Measurements from ENCODE around the gene STAM. TPM values are rescaled to one million over a fixed set of nuclear protein-coding genes. Genes with fewer than 3 reads are reported as not detected.
A peak's percentile ranks its signal among the peaks of the same experiment; 100 is the strongest.

STAM gene
- total and polyA plus RNA-seq, 2 donors from 2014 or later: 10.3 to 26.1 TPM

DNA sequence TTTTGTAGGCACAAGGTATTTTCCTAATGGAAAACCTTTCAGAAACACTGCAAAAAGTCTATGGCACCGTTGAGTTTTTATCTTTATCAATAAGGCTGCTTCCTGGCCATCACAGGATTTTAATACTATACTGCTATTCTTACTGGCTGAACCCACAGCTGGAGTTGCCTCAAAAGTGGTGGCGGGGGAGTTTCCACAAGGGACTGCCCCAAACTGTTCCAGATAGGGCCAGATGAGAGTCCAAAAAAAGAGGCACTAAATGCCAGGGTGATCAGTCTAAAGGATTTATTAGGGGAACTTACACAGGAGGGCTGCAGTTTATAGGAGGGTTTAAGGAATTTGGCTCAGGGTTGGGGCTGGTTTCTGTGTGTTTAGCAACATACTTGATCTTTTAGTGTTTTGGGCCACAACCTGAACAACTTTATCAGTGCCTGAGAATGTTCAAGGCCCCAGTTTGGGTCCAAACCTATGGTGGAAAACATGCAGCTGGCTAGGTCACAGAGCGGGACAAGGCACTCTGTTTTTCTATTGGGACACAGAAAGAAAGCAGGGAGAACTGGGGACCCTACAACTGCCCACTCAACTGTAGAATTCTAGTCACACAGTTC is 41.4 kb downstream of the STAM start:
- FAIRE-seq (no peak), DNase-seq (no peak)
- TF ChIP-seq, protein P1, sequence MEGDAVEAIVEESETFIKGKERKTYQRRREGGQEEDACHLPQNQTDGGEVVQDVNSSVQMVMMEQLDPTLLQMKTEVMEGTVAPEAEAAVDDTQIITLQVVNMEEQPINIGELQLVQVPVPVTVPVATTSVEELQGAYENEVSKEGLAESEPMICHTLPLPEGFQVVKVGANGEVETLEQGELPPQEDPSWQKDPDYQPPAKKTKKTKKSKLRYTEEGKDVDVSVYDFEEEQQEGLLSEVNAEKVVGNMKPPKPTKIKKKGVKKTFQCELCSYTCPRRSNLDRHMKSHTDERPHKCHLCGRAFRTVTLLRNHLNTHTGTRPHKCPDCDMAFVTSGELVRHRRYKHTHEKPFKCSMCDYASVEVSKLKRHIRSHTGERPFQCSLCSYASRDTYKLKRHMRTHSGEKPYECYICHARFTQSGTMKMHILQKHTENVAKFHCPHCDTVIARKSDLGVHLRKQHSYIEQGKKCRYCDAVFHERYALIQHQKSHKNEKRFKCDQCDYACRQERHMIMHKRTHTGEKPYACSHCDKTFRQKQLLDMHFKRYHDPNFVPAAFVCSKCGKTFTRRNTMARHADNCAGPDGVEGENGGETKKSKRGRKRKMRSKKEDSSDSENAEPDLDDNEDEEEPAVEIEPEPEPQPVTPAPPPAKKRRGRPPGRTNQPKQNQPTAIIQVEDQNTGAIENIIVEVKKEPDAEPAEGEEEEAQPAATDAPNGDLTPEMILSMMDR (IDR thresholded peaks at IDR 0.05; ENCODE audit: borderline replicate concordance, extremely low read depth, insufficient read depth): no peak
- H3K4me1 ChIP-seq (ENCODE audit: control insufficient read depth in 2 of 3, insufficient read depth in 2 of 3, low read depth in 1 of 3, low read length in 3 of 3): no peaks in the 10 kb centered on the region
- H3K9ac ChIP-seq (ENCODE audit: low read length in 3 of 3): no peak overlapping the region
- no peaks in the 10 kb centered on the region for H3K27me3 ChIP-seq (ENCODE audit: control insufficient read depth, insufficient read depth, low read length)
- H3K4me3 ChIP-seq (ENCODE audit: low read length in 3 of 3): no peak overlapping the region
- H3K9me3 ChIP-seq (ENCODE audit: control insufficient read depth in 2 of 3, insufficient read depth in 1 of 3, low read length in 3 of 3): no peaks in the 10 kb centered on the region
- peaks cover 0 to 6% (median 0%) of the 10 kb centered on the region in 3 donors for H3K36me3 ChIP-seq (ENCODE audit: control insufficient read depth in 2 of 3, insufficient read depth in 3 of 3, low read length in 3 of 3)
- no peak overlapping the region for H3K27ac ChIP-seq (ENCODE audit: low read depth in 2 of 2, low read length in 2 of 2)
- intact Hi-C loops (cut with DNase I): no loop called here

DNA sequence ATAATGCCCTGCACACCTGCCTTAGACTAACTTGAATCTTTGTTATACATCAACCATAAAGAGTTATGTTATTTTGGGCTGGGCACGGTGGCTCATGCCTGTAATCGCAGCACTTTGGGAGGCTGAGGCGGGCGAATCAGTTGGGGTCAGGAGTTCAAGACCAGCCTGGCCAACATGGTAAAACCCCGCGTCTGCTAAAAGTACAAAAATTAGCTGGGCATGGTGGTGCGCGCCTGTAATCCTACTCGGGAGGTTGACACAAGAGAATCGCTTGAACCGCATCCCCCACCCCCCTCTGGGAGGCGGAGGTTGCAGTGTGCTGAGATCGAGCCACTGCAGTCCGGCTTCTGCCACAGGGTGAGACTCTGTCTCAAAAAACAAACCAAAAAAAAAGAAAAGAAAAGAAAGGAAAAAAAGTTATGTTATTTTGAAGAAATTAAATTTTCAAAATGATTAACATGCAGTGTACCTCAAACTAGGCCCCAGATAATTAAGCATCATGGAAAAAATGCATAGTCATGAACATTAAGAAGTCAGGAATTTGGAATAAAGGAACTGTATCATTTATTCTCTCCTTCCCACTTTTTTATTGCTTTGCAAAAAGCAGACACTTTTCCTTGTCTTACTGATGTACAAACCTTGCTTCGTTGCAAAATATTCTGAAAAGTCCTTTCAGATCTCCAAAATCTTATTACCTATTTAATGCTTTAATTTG is 43.3 kb downstream of the STAM start:
- Histone ChIP-seq H3K27me3 (ENCODE audit: control insufficient read depth, insufficient read depth, low read length) (no peaks in the 10 kb centered on the region), H3K36me3 (ENCODE audit: control insufficient read depth in 2 of 3, insufficient read depth in 3 of 3, low read length in 3 of 3) (peaks cover 0 to 6% (median 0%) of the 10 kb centered on the region in 3 donors), H3K27ac (ENCODE audit: low read depth in 2 of 2, low read length in 2 of 2) (no peak overlapping the region), H3K4me3 (ENCODE audit: low read length in 3 of 3) (no peak overlapping the region), H3K4me1 (ENCODE audit: control insufficient read depth in 2 of 3, insufficient read depth in 2 of 3, low read depth in 1 of 3, low read length in 3 of 3) (no peaks in the 10 kb centered on the region), H3K9ac (ENCODE audit: low read length in 3 of 3) (no peak overlapping the region), H3K9me3 (ENCODE audit: control insufficient read depth in 2 of 3, insufficient read depth in 1 of 3, low read length in 3 of 3) (no peaks in the 10 kb centered on the region)
- peak in 1 of 5 donors; percentile 33 for DNase-seq
- intact Hi-C loops (cut with DNase I): no loop called here
- FAIRE-seq: no peak
- TF ChIP-seq, protein P1 (IDR thresholded peaks at IDR 0.05; ENCODE audit: borderline replicate concordance, extremely low read depth, insufficient read depth): no peak

DNA sequence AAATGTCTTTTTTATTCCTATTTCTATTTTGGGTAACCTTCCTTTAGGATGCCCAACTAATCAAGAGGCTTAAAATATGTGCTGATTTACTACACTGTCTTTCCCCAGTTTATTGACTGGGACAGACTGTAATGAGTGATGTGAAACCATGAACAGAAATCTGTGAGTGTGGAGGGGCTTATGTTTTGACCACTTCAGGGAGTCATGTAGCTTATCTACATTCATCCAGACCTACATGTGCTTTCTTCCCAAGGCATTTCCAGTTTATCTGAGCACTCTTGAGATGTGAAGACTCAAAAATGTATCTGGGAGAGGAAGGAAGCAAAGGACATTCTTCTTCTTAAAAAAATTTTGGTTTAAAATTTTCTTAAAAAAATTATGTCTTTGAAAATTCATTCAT is 45.2 kb downstream of the STAM start:
- no peak for FAIRE-seq
- H3K36me3 ChIP-seq (ENCODE audit: control insufficient read depth in 2 of 3, insufficient read depth in 3 of 3, low read length in 3 of 3): peaks cover 0 to 6% (median 3%) of the 10 kb centered on the region in 3 donors
- DNase-seq: no peak
- H3K4me1 ChIP-seq (ENCODE audit: control insufficient read depth in 2 of 3, insufficient read depth in 2 of 3, low read depth in 1 of 3, low read length in 3 of 3): no peaks in the 10 kb centered on the region
- no peak overlapping the region for H3K4me3 ChIP-seq (ENCODE audit: low read length in 3 of 3)
- intact Hi-C loops (cut with DNase I): no loop called here
- no peak overlapping the region for H3K27ac ChIP-seq (ENCODE audit: low read depth in 2 of 2, low read length in 2 of 2)
- no peak overlapping the region for H3K9ac ChIP-seq (ENCODE audit: low read length in 3 of 3)
- H3K27me3 ChIP-seq (ENCODE audit: control insufficient read depth, insufficient read depth, low read length): no peaks in the 10 kb centered on the region
- TF ChIP-seq, protein P1 (IDR thresholded peaks at IDR 0.05; ENCODE audit: borderline replicate concordance, extremely low read depth, insufficient read depth): no peak
- H3K9me3 ChIP-seq (ENCODE audit: control insufficient read depth in 2 of 3, insufficient read depth in 1 of 3, low read length in 3 of 3): no peaks in the 10 kb centered on the region

Measured in kidney (tissue), 14 donors.